Measurements from ENCODE around the gene PHLPP1. TPM values are rescaled to one million over a fixed set of nuclear protein-coding genes. Genes with fewer than 3 reads are reported as not detected.

PHLPP1 gene
- total and polyA plus RNA-seq, 8 donors = 2.1 to 77.0 (median 12.5) TPM

DNA sequence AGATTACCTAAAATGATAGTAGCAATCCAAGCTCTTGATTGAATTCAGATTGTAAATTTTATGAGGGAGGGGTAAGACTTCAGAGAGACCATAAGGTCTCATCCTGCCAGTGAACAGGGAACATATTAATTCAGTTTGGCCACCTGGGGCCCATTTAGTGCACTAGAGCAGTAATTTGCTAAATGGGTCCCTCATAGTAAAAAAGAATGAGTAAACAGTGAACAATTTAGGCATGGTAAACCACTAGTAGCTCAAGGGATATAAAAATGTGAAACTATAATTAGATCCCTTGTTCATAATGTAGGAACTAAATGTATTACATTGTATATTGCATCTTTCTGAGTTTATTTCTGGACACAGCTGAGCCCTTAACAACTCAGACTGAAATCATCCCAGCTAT, 4.9 kb upstream of the PHLPP1 start:
- intact Hi-C loops (cut with DNase I; ENCODE audit: low total_unique reads) = no loop called here
- TF ChIP-seq POLR2AphosphoS5 (IDR thresholded peaks at IDR 0.05) (no peak), POLR2A (IDR thresholded peaks at IDR 0.05) (no peak), EP300 (IDR thresholded peaks at IDR 0.05) (no peak)
- TF ChIP-seq, protein P1, sequence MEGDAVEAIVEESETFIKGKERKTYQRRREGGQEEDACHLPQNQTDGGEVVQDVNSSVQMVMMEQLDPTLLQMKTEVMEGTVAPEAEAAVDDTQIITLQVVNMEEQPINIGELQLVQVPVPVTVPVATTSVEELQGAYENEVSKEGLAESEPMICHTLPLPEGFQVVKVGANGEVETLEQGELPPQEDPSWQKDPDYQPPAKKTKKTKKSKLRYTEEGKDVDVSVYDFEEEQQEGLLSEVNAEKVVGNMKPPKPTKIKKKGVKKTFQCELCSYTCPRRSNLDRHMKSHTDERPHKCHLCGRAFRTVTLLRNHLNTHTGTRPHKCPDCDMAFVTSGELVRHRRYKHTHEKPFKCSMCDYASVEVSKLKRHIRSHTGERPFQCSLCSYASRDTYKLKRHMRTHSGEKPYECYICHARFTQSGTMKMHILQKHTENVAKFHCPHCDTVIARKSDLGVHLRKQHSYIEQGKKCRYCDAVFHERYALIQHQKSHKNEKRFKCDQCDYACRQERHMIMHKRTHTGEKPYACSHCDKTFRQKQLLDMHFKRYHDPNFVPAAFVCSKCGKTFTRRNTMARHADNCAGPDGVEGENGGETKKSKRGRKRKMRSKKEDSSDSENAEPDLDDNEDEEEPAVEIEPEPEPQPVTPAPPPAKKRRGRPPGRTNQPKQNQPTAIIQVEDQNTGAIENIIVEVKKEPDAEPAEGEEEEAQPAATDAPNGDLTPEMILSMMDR (IDR thresholded peaks at IDR 0.05) = no peak
- no peak overlapping the region for H3K27ac ChIP-seq
- H3K4me1 ChIP-seq = peaks cover 0 to 6% (median 3%) of the 10 kb centered on the region in 4 donors
- no peaks in the 10 kb centered on the region for H3K36me3 ChIP-seq
- no peaks in the 10 kb centered on the region for H3K27me3 ChIP-seq
- H3K9me3 ChIP-seq = no peaks in the 10 kb centered on the region
- no peak overlapping the region for H3K4me3 ChIP-seq
- no peak for DNase-seq

GRCh38 chr18:62711781-62712180, 3.6 kb upstream of the PHLPP1 start:
- Histone ChIP-seq H3K4me3 (no peak overlapping the region), H3K9me3 (no peaks in the 10 kb centered on the region), H3K36me3 (no peaks in the 10 kb centered on the region), H3K4me1 (peaks cover 0 to 9% (median 4%) of the 10 kb centered on the region in 4 donors), H3K27me3 (no peaks in the 10 kb centered on the region), H3K27ac (no peak overlapping the region)
- DNase-seq = no peak
- 92 to 99% (median 96%) methylated on average over 13 of the region's 13 CpGs for WGBS, 5 donors
- no peak for TF ChIP-seq EP300 (IDR thresholded peaks at IDR 0.05)
- TF ChIP-seq POLR2A (IDR thresholded peaks at IDR 0.05) = no peak
- TF ChIP-seq, protein P1 (IDR thresholded peaks at IDR 0.05) = no peak
- no peak for TF ChIP-seq POLR2AphosphoS5 (IDR thresholded peaks at IDR 0.05)
- intact Hi-C loops (cut with DNase I; ENCODE audit: low total_unique reads) = no loop called here

GRCh38 chr18:62713651-62714247, 1.6 kb upstream of the PHLPP1 start:
- Histone ChIP-seq H3K36me3 (no peaks in the 10 kb centered on the region), H3K9me3 (no peaks in the 10 kb centered on the region), H3K4me3 (no peak overlapping the region), H3K27me3 (no peaks in the 10 kb centered on the region), H3K27ac (no peak overlapping the region), H3K4me1 (peaks cover 0 to 29% (median 14%) of the 10 kb centered on the region in 4 donors)
- DNase-seq = no peak
- TF ChIP-seq POLR2A (IDR thresholded peaks at IDR 0.05) = no peak
- TF ChIP-seq, protein P1 (IDR thresholded peaks at IDR 0.05) = no peak
- TF ChIP-seq POLR2AphosphoS5 (IDR thresholded peaks at IDR 0.05) = no peak
- 84 to 89% (median 88%) methylated on average over 17 of the region's 17 CpGs for WGBS, 5 donors
- intact Hi-C loops (cut with DNase I; ENCODE audit: low total_unique reads) = no loop called here

- DNase-seq = peak; percentile 99 to 100
- Histone ChIP-seq H3K27ac (peak overlapping the region; percentile 91 to 98 (median 97)), H3K4me3 (peak overlapping the region; percentile 65 to 80 (median 74)), H3K27me3 (no peaks in the 10 kb centered on the region), H3K4me1 (peaks cover 0 to 39% (median 21%) of the 10 kb centered on the region in 4 donors), H3K9me3 (no peaks in the 10 kb centered on the region), H3K36me3 (no peaks in the 10 kb centered on the region)
- TF ChIP-seq EP300 (IDR thresholded peaks at IDR 0.05) (no peak), POLR2AphosphoS5 (IDR thresholded peaks at IDR 0.05) (peak; percentile 62 to 84 (median 77)), POLR2A (IDR thresholded peaks at IDR 0.05) (no peak)
- TF ChIP-seq, protein P1 (IDR thresholded peaks at IDR 0.05) = peak in 5 of 7 experiments; percentile 51 to 91 (median 63)
- intact Hi-C loops (cut with DNase I; ENCODE audit: low total_unique reads) = no loop called here
- 1 to 3% (median 1%) methylated on average over 37 to 50 of the region's 50 CpGs for WGBS, 5 donors
These were observed 488 bp upstream of the PHLPP1 start for GRCh38 chr18:62714671-62715435.

Data from stomach (tissue), 9 donors.